HG02623 (cell line): ENCODE data around the gene CIRBP.
"Not testable (repeated sequence)": the region's sequence is repeated elsewhere in the genome, so short reads cannot be mapped to it uniquely, and the experiment has no call there.

Experiments
- ATAC-seq: cut with Tn5 transposase; IDR thresholded peaks from one replicate; pipeline ENCODE4 v1.9.1; 2021; ENCODE audit warnings: moderate library complexity; ENCODE audit not compliant: unreplicated experiment

The CIRBP gene

DNA sequence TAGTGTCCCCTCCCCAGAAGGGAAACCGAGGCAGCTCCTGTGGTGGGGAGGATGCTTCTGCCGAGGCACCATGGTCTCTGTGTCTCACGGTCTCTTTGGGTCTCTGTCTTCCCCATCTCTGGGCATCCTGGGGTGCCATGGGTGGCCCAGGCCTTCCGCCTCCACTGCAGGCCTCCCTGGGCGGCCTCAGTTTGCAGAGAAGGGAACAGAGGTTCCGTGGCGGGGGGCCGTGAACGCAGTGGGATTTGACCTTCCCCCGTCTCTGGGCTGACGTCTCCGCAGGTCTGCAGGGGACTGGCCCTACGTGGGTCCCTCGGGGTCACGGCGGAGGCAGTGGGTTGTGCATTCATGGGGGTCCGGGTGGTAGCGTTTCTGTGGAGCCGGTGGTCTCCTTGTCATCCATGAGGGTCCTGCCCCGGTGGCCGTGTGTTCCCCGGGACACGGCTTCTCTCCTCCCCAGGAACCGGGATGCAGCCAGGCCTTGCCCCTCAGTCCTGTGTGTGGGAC is 21.1 kb downstream of the CIRBP start:
- no peak for ATAC-seq

DNA sequence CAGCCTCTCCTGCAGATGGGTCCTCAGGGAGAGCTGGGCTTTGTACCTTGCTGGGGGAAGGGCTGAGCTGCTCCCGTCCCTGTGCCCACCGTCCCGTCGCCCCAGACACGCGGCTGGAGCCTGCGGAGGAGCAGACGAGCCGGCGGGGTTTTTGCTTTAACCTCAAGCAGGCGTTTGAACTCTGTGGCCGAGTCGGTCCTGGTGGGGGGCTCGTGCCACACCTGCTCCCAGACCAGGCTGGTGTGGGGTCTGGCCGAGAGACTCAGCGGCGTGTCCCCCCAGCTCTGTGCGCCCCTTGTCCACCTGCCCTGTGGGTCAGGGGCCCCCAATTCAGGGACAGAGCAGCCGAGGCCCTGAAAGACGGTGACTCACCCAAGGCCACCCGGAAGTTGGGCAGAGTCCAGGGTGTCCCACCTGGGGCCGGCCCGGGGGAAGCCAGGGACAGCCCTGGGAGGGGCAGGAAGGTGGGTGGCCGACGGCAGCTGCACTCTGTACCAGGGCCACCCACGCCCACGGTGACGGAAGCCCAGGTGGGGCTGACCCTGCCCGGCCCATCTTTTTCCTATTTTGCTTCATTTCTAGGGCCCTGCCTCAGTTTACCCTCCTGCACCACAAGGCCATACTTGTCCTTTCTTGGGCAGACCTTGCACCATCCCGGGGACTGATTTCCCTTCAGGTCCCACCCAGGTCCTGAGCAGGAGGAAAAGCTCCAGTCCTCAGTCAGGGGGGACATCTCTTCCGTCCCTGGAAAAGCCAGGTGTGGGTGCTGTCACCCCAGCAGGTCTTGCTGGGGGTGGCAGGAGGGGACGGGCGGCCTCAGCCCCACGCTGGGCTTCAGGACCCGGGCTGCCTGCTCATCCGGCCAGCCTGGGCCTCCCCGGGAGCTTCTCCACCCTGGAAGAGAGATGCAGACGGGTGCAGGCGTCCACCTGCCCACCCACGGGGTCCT is 21.8 kb downstream of the CIRBP start:
- ATAC-seq = no peak

DNA sequence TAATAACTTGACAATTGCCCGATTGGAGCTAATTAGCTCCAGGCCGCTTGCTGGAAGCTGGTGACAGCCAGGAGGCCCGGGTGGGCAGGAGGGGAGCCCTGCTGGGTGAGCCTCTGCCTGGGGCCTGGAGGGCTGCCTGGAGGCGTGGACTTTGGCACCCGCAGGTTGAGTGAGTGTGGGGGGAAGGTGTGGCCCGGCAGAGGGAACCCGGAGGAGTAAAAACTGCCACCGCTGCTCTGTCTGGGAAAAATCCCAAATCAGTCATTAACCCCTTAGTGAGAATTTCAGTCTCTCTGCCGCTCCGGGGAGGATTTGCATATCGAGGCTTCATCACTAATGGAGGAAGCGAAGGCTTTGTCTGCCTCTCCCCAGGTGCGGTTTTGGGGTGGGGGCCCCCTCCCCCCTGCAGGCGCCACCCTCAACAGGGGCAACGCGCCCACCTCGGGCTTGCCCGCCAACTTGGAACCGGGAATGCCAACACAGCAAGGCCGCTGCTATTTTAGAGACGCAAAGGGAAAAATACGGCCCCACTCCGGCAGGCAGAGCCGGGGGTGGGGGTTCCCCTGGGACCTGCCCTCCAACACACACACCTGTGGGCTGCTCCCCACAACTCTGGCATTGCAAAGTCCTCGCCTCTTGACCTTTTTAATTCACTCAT is 22.8 kb downstream of the CIRBP start:
- ATAC-seq = no peak

DNA sequence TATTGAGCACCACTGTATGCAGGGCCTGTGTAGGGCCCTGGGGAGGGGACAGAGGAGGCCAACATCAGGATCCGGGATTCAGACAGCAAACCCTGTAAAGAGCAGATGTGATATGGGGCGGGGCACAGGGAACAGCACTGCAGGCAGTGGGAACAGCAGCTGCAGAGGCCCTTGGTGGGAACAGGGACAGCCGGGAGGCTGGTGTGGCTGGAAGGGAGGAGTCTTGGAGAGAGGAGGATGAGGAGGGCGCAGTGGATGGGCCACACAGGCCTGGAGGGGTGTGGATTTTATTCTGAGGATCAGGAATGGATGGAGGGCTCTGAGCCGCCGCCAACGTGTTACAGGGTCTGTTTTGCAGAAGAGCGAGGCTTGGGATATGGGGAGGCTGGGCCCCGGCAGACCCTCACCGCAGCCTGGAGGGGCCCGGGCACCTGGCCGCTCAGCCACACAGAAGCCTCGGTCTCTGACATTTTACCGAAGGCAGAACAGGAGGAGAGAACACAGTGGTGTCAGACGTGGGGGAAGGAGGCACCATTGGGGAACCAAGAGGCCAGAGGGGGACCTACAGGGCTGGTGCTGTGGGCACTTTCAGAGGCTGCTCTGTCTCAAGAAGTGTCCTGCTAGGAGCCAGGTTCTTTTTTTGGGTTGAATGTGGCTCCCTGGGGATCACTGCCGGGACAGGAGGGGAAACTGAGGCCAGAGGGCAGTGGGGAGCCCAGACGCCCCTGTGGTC is 23.5 kb downstream of the CIRBP start:
- ATAC-seq = no peak

DNA sequence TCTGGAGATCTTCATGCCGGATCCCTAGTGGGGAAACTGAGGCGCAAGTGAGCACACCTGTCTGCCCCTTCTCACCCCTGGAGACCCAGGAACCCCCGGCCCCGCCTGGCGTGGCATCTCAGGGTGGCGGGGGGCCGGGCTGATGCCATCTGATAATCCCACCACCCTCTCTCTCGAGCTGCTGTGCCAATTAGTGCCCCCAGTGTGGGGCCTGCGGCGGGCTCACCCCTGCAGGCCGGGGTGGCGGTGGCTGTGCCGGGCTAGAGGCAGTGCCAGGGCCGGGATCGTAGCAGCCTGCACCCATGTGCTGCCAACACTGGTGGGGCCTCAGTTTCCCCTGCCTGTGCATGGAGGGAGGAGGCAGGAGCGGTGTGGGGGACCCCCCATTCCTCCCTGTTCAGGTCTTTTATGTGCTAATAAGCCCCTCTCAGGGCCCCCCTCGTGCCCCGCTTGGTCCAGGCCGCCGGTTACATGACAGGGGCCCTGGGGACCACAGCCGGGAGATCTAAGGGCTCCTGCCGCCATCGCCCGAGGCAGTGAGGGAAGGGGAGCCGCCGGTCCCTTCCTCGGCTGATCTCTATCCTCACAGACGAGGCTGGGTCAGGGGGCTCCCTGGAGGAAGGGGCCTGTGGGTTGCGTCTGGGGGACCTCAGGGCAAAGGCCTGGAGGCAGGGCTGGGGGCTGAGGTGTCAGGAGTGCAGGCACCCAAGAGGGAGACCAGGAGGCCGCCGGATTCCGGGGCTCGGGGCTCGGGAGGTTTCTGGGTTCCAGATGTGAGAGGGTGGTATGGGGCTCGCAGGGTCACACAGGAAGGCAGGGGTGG is 24.9 kb downstream of the CIRBP start:
- no peak for ATAC-seq

DNA sequence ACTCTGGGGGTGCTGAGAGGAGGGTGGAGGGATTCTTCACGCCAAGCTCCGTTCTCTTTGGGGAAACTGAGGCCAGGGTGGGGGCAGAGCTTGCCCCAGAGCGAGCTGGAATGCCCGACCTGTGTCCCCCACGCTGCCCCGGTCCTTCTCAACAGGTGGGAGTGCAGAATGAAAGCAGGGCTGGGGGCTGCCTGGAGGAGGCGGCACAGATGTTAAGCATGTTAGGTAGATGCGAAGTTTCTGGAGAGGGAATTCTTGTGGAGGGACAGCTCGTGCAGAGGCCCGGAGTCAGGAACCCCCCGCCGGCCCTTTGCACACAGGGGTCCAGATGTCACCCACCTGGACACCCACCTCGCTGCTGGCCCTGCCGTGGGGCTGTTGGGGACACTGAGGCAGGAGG is 25.6 kb downstream of the CIRBP start:
- ATAC-seq = no peak

DNA sequence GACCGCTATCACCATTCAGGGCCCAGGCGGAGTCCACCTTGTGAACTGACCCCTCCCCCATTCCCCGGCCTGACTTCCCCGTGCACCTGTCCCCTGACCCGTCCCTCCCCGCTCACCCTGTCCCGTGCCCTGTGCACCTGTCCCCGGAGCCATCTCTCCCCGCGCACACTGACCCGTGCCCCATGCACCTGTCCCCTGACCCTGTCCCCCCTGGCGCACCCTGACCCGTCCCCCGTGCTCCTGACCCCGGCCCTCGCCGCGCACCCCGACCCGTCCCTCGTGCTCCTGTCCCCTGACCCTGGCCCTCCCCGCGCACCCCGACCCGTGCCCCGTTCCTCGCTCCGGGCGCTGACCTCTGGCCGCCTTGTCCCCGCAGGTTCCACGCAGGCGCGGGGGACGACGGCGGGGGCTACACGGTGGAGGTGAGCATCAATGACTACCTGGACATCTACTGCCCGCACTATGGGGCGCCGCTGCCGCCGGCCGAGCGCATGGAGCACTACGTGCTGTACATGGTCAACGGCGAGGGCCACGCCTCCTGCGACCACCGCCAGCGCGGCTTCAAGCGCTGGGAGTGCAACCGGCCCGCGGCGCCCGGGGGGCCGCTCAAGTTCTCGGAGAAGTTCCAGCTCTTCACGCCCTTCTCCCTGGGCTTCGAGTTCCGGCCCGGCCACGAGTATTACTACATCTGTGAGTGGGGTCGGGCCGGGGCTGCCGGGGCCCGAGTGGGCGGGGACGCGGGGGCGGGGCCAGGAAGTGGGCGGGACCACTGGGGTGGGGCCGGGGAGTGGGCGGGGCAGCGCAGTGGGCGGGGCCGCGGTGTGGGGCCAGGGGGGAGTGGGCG is 26.3 kb downstream of the CIRBP start:
- no peak for ATAC-seq

DNA sequence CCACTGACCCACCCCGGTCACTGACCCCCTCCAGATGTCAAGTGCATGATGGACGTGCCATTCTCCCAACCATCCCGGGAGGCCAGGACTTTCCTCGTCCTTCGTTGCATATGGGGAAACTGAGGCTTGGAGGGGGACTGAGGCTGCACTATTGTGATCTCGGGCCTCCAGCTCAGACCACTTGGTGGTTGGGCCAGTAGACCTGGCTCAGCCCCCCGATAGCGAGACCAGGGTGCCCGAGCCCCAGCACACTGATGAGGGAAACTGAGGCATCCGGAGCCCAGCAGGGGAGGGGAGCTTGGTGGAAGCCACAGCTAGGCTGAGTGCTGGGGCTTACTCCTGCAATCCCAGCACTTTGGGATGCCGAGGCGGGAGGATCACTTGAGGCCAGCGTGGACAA is 26.9 kb downstream of the CIRBP start:
- ATAC-seq = no peak

DNA sequence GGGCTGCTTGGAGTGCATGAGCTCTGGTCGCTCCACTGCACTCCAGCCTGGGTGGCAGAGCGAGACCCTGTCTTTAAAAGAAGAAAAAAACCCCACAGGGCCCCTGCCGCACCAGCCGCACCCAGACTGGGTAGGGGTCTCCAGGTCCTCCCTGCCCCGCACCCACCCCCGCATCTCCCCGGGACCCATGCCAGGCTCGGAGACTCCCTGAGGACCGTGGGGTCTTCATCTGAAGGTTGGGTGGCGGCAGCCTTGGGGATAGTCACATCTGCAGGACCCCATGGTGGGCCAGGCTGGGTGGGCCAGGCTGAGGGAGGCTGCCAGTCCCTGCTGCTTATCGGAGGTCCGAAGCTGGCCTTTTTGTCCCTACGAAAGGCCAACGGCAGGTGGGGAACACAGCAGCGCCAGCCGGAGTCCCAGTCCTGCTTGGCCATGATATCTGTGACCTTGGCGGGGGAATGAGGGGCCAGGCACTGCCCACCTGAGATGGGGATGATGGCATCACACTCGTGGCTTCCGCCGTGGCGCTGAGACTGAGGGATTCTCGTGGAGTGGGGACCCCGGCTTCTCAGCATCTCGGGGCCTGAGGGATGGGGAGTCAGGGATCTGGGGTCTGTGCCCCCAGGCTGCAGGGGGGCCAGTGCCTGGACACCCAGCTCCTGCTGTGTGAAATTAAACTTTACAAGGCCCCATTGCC is 27.6 kb downstream of the CIRBP start:
- no peak for ATAC-seq

DNA sequence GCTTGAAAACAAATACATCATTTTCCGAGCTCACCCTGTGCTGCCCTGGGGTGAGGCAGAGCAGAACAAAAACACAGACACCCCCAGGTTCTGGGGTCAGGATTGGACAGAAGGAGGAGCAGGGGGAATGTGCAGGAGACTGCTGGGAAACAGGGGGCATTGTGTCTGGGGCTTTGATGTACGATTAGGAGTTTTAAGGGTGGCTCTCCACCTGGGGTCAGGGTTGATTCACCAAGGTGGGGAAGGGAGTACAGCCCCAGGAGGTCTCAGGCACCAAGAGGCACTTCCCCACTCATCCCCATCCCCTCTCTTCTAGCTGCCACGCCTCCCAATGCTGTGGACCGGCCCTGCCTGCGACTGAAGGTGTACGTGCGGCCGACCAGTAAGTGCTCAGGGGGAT is 29.1 kb downstream of the CIRBP start:
- no peak for ATAC-seq

DNA sequence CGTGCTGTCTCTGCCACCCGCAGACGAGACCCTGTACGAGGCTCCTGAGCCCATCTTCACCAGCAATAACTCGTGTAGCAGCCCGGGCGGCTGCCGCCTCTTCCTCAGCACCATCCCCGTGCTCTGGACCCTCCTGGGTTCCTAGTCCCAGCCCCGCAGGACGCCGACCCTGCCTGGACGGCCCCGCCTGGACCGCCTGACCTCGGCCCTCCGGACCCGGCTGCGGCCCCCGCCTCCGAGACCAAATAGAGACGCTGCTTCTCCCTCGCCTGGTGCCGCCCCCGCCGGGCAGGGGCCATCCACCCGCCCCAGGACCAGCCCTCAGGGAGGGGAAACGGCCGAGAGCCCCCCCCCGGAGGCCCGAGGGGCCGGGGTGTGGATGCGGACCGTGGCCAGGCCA is 30.7 kb downstream of the CIRBP start:
- ATAC-seq = no peak

DNA sequence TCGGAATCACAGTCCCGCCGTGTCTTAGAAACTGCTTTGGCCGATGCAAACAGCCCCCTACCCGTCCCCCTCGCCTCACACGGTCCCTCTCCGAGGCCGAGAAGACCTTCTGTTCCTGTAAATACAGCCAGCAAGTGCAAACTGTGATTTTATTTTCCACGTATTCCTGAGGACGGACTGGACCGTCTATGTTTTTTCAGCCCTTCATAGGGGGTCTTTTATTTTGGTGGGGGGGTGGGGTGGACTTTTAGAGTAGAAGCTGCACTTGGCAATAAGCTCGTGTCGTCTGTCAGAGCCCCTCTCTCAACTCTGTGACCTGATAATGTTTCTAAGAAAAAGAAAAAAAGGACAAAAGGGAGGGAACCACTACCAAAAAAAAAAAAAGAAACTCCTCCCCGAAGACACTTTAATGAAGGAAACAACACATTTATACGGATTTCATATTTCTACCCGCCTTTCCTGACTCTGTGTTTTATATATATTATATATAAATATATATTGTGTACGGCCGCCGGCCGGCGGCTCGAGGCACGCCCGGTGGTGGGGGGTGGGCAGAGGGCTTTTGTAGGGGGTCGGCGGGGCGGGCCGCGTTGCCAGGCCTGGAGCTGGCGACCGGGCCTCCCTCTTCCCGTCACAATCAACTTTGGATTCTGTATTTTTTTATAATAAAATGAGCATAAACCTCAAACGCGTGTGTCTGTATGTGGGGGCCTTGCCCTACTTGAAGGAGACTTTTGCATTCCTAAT is 31.8 kb downstream of the CIRBP start:
- no peak for ATAC-seq

DNA sequence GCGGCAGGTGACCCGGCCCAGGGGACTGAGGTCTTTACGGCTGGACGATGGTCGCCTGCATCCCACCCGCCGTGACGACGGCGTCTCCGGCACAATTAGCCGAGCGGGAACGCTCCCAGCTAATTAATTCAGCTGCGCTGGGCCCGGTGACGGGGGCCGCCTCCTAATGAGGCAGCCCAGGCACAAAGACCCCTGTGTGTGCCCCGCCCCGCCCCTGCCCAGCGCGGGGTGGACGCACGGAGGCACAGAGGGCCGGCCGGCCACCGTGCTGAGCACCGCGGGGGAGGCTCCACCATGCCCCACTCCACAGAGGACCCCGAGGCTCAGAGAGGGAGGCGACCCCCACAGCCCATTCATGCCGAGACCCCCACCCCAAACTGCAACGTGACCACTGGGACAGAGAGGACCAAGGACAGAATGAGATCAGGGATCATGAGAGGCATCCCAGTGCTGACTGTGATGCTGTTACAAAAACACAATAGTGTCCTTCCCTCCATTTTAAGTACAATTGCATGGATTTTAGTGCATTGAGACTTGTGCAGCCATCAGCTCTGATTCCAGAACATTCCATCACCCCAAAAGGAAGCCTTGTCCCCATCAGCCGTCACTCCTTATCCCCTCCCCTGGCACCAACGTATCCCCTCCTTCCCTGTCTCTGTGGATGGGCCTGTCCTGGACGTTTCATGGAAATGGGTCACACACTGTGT is 33.6 kb downstream of the CIRBP start:
- ATAC-seq = no peak

DNA sequence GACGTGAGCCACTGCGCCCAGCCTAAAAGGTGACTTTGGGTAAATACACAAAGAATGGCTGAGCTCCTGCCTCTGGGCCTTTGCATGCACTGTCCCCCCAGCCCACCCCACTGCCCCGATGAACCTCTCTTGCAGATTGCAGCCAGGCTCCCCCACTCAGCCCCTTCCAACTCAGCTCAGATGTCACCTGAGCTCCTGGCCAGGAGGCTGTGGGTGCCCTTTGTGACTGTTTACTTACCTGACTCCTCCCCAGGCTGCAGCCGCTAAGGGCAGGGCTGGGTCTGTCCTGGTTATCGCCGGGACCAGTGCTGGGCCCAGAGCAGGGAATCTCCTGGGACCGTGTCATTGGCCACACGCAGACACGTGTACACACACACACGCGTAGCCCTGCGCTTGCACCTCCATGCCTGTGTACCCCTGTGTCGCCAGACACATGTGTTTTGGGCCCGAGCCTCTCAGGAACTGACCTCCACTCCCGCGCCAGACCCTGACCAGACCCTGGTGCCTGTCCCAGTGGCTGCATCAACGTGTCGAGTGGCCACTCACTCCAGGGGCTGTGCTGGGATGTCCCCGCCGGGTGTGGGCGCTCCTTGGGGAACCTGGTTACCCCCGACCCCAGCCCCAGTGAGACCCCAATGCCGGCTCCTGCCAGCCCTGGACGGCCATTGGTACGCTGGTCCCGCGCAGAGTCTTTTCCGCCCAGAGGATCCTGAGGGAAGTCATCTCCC is 35.2 kb downstream of the CIRBP start:
- no peak for ATAC-seq

DNA sequence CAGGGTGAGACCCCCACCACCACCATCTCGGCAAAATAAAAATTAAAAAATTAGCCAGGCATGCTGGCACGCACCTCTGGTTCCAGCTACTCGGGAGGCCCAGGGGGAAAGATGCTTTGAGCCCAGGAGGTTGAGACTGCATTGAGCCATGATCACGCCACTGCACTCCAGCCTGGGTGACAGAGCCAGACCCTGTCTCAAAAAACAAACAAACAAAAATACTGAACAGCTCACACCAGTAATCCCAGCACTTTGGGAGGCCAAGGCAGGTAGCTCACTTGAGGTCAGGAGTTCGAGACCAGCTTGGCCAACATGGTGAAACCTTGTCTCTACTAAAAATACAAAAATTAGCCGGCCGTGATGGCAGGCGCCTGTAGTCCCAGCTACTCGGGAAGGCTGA is 36.2 kb downstream of the CIRBP start:
- not testable (repeated sequence) for ATAC-seq

DNA sequence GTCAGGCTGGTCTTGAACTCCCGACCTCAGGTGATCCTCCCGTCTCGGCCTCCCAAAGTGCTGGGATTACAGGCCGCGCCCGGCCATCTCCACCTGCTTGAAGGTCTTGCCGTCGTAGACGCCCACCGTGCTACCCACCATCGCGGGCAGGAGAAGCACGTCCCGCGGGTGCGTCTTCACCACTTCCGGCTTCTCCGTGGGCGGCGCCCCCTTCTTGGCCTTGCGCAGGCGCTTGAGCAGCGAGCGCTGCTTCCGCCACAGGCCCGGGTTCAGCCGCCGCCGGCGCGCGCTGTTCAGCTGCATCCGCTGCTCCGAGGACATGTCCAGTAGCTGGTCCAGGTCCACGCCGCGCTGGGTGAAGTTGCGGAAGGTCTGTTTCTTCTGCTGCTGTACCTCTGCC is 38.2 kb downstream of the CIRBP start:
- ATAC-seq = no peak

DNA sequence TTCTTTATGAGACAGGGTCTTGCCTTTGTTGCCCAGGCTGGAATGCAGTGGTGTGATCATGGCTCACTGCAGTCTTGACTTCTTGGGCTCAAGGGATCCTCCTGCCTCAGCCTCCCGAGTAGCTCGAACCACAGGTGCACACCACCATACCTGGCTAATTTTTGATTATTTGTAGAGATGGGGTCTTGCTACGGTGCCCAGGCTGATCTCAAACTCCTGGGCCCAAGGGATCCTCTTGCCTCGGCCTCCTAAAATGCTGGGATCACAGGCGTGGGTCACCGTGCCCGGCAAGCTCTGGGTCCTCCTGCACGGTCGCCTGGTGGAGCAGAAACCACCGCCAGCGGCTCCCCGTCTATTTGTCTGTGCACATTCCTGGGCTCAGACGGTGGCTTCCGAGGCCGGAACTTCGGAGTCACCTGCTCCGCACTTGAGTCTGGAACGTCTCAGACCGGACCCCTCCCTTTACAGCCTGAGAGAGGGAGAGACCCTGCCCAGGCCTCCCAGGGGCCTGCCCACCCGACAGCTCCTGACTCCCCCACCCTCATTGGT is 38.7 kb downstream of the CIRBP start:
- ATAC-seq = no peak
